Skeletal muscle satellite cell (primary cell): ENCODE data around the gene CDK5RAP2.

Experiments used
- H3K27me3 ChIP-seq: 2 replicates; pipeline ENCODE4 v1.7.0; 2013; ENCODE audit warnings: low read length; ENCODE audit not compliant: control insufficient read depth, insufficient read depth
- H3K36me3 ChIP-seq: 2 replicates; pipeline ENCODE4 v1.7.0; 2013; ENCODE audit warnings: mild to moderate bottlenecking, control low read depth, low read length; ENCODE audit not compliant: insufficient read depth
- H3K4me1 ChIP-seq: 2 replicates; pipeline ENCODE4 v1.7.0; 2013; ENCODE audit warnings: low read length; ENCODE audit not compliant: control insufficient read depth, insufficient read depth
- H3K4me2 ChIP-seq: 2 replicates; pipeline ENCODE4 v1.7.0; 2013; ENCODE audit warnings: mild to moderate bottlenecking, low read length
- H3K4me3 ChIP-seq: 2 replicates; pipeline ENCODE4 v1.7.0; 2013; ENCODE audit warnings: low read length
- H3K9ac ChIP-seq: 2 replicates; pipeline ENCODE4 v1.7.0; 2013; ENCODE audit warnings: mild to moderate bottlenecking, low read depth, low read length, moderate library complexity
- H3K9me3 ChIP-seq: replicated peaks from 2 replicates; pipeline ENCODE4 v1.7.0; 2013; ENCODE audit warnings: mild to moderate bottlenecking, control low read depth, low read length

The CDK5RAP2 gene

GRCh38 chr9:120612218-120612617, 32.3 kb upstream of the CDK5RAP2 start:
- H3K4me1 ChIP-seq = peaks cover 17% of the 10 kb centered on the region
- H3K27me3 ChIP-seq = no peaks in the 10 kb centered on the region
- no peak overlapping the region for H3K9ac ChIP-seq
- no peak overlapping the region for H3K4me2 ChIP-seq
- no peaks in the 10 kb centered on the region for H3K9me3 ChIP-seq
- H3K4me3 ChIP-seq = no peak overlapping the region
- H3K36me3 ChIP-seq = peaks cover 3% of the 10 kb centered on the region

GRCh38 chr9:120611690-120612068, 31.7 kb upstream of the CDK5RAP2 start:
- peaks cover 12% of the 10 kb centered on the region for H3K4me1 ChIP-seq
- no peaks in the 10 kb centered on the region for H3K9me3 ChIP-seq
- peaks cover 3% of the 10 kb centered on the region for H3K36me3 ChIP-seq
- H3K4me3 ChIP-seq = no peak overlapping the region
- H3K9ac ChIP-seq = no peak overlapping the region
- no peak overlapping the region for H3K4me2 ChIP-seq
- H3K27me3 ChIP-seq = no peaks in the 10 kb centered on the region

- no peaks in the 10 kb centered on the region for H3K9me3 ChIP-seq
- peaks cover 11% of the 10 kb centered on the region for H3K4me1 ChIP-seq
- peaks cover 3% of the 10 kb centered on the region for H3K36me3 ChIP-seq
- no peak overlapping the region for H3K9ac ChIP-seq
- H3K4me3 ChIP-seq = no peak overlapping the region
- no peak overlapping the region for H3K4me2 ChIP-seq
- H3K27me3 ChIP-seq = no peaks in the 10 kb centered on the region
These were observed 31.2 kb upstream of the CDK5RAP2 start for GRCh38 chr9:120610975-120611689.

GRCh38 chr9:120609636-120610035, 29.7 kb upstream of the CDK5RAP2 start:
- Histone ChIP-seq H3K4me2 (no peak overlapping the region), H3K36me3 (peaks cover 3% of the 10 kb centered on the region), H3K9ac (no peak overlapping the region), H3K4me1 (peaks cover 11% of the 10 kb centered on the region), H3K27me3 (no peaks in the 10 kb centered on the region), H3K4me3 (no peak overlapping the region), H3K9me3 (no peaks in the 10 kb centered on the region)

- H3K36me3 ChIP-seq = peaks cover 3% of the 10 kb centered on the region
- H3K27me3 ChIP-seq = no peaks in the 10 kb centered on the region
- no peak overlapping the region for H3K4me3 ChIP-seq
- peaks cover 11% of the 10 kb centered on the region for H3K4me1 ChIP-seq
- no peak overlapping the region for H3K9ac ChIP-seq
- H3K9me3 ChIP-seq = no peaks in the 10 kb centered on the region
- H3K4me2 ChIP-seq = no peak overlapping the region
These were observed 28.5 kb upstream of the CDK5RAP2 start for GRCh38 chr9:120608421-120608820.

GRCh38 chr9:120603591-120603990, 23.6 kb upstream of the CDK5RAP2 start:
- no peak overlapping the region for H3K4me3 ChIP-seq
- H3K36me3 ChIP-seq = peaks cover 3% of the 10 kb centered on the region
- no peaks in the 10 kb centered on the region for H3K9me3 ChIP-seq
- H3K4me2 ChIP-seq = no peak overlapping the region
- H3K27me3 ChIP-seq = no peaks in the 10 kb centered on the region
- H3K9ac ChIP-seq = no peak overlapping the region
- H3K4me1 ChIP-seq = peaks cover 13% of the 10 kb centered on the region

GRCh38 chr9:120603010-120603409, 23.0 kb upstream of the CDK5RAP2 start:
- H3K4me2 ChIP-seq = no peak overlapping the region
- peaks cover 3% of the 10 kb centered on the region for H3K36me3 ChIP-seq

GRCh38 chr9:120593955-120594277, 13.9 kb upstream of the CDK5RAP2 start:
- Histone ChIP-seq H3K9ac (no peak overlapping the region), H3K4me1 (peaks cover 4% of the 10 kb centered on the region), H3K4me3 (no peak overlapping the region), H3K9me3 (no peaks in the 10 kb centered on the region), H3K27me3 (no peaks in the 10 kb centered on the region), H3K36me3 (no peaks in the 10 kb centered on the region), H3K4me2 (no peak overlapping the region)

More at GRCh38 chr9:120603010-120603409, 23.0 kb upstream of the CDK5RAP2 start:
- Histone ChIP-seq H3K4me1 (peaks cover 10% of the 10 kb centered on the region), H3K9me3 (no peaks in the 10 kb centered on the region), H3K4me3 (no peak overlapping the region), H3K27me3 (no peaks in the 10 kb centered on the region), H3K9ac (no peak overlapping the region)

- H3K36me3 ChIP-seq = no peaks in the 10 kb centered on the region
- H3K4me3 ChIP-seq = no peak overlapping the region
- H3K27me3 ChIP-seq = no peaks in the 10 kb centered on the region
- no peaks in the 10 kb centered on the region for H3K9me3 ChIP-seq
- H3K9ac ChIP-seq = no peak overlapping the region
- no peaks in the 10 kb centered on the region for H3K4me1 ChIP-seq
- no peak overlapping the region for H3K4me2 ChIP-seq
These were observed 13.4 kb upstream of the CDK5RAP2 start for GRCh38 chr9:120593250-120593954.

- no peaks in the 10 kb centered on the region for H3K36me3 ChIP-seq
These were observed 12.2 kb upstream of the CDK5RAP2 start for GRCh38 chr9:120592210-120592609.

GRCh38 chr9:120587328-120587727, 7.4 kb upstream of the CDK5RAP2 start:
- Histone ChIP-seq H3K36me3 (no peaks in the 10 kb centered on the region), H3K27me3 (no peaks in the 10 kb centered on the region), H3K4me1 (peaks cover 11% of the 10 kb centered on the region), H3K4me2 (no peak overlapping the region), H3K9ac (no peak overlapping the region), H3K9me3 (no peaks in the 10 kb centered on the region), H3K4me3 (no peak overlapping the region)

More at GRCh38 chr9:120592210-120592609, 12.2 kb upstream of the CDK5RAP2 start:
- H3K4me1 ChIP-seq = no peaks in the 10 kb centered on the region
- H3K27me3 ChIP-seq = no peaks in the 10 kb centered on the region
- no peak overlapping the region for H3K4me2 ChIP-seq
- H3K9ac ChIP-seq = no peak overlapping the region
- no peak overlapping the region for H3K4me3 ChIP-seq
- H3K9me3 ChIP-seq = no peaks in the 10 kb centered on the region

GRCh38 chr9:120583958-120584369, 4.0 kb upstream of the CDK5RAP2 start:
- Histone ChIP-seq H3K9ac (peak overlapping the region; percentile 33), H3K4me3 (no peak overlapping the region), H3K27me3 (no peaks in the 10 kb centered on the region), H3K36me3 (no peaks in the 10 kb centered on the region), H3K9me3 (no peaks in the 10 kb centered on the region), H3K4me1 (peaks cover 19% of the 10 kb centered on the region), H3K4me2 (peak overlapping the region; percentile 60)
